Fibroblast of gingiva (primary cell): ENCODE results near the gene NT5C.
A peak's percentile ranks its signal among the peaks of the same experiment; 100 is the strongest.
"Not testable (repeated sequence)": the region's sequence is repeated elsewhere in the genome, so short reads cannot be mapped to it uniquely, and the experiment has no call there.

Experiments
- DNase-seq: peaks from one replicate; pipeline ENCODE4 v3.0.0-alpha.2; 2011; ENCODE audit warnings: low read depth

Gene NT5C

DNA sequence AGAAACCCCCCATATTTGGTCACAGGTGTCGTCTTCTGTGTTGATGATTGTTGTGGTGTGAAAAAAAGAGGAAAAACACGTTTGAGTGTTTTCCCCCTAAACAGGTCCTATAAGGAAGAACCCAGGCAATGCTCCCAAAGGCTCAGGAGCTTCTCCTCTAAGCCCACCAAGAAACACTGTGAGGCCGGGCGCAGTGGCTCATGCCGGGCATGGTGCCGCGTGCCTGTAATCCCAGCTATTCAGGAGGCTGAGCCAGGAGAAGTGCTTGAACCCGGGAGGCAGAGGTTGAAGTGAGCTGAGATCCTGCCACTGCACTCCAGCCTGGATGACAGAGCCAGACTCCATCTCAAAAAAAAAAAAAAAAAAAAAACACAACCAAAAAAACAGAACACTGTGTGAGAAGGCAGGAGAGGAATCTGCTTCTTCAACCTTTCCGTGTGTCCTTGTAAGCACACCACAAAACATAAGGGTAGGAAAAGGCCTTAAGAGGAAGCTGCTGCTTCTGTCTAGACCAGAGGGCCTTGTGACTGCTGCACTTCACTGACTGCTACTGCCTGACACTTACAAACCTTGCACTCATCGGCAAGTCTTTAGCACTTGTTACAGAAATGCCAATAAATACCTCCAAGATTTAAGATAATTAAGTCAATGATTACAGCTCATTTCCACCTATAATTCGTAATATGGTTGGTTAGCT is 13.4 kb upstream of the NT5C start:
- no peak for DNase-seq

GRCh38 chr17:75142236-75142971 is 10.9 kb upstream of the NT5C start:
- DNase-seq = no peak

DNA sequence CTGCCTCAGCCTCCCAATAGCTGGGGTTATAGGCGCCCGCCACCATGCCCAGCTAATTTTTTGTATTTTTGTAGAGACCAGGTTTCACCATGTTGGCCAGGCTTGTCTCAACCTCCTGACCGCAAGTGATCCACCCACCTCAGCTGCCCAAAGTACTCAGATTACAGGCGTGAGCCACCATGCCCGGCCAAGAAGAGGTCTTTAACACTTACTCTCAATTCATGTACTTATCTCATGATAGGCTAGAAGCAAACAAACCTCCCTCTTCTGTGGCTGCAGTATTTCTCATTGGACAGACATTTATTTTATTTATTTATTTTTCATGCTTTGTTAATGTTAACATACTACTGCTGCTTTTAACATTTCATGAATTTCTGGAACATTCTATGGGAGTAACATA is 7.0 kb upstream of the NT5C start:
- no peak for DNase-seq

- DNase-seq = not testable (repeated sequence)
Observed at GRCh38 chr17:75137762-75138161, 6.2 kb upstream of the NT5C start.

DNA sequence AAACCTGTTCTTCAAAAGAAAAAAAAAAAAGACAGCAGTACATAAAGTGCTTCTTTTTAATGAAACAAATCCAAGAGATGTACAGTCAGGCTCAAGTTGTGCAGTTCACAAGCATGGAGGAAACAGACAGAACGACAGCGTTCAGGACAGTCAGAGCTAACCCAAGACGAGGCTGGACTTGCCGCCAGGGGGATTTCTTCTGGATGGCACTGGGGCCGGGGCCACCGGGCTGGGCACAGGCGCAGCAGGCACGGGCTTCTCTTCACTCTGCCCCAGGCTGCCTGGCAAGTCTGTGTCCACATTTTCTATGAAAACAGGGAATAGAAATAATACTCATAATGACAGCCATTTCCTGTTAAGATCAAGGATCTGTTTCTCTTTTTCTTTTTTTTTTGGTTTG is 4.4 kb upstream of the NT5C start:
- no peak for DNase-seq

- DNase-seq = no peak
Observed at GRCh38 chr17:75135452-75135851, 3.9 kb upstream of the NT5C start.

DNA sequence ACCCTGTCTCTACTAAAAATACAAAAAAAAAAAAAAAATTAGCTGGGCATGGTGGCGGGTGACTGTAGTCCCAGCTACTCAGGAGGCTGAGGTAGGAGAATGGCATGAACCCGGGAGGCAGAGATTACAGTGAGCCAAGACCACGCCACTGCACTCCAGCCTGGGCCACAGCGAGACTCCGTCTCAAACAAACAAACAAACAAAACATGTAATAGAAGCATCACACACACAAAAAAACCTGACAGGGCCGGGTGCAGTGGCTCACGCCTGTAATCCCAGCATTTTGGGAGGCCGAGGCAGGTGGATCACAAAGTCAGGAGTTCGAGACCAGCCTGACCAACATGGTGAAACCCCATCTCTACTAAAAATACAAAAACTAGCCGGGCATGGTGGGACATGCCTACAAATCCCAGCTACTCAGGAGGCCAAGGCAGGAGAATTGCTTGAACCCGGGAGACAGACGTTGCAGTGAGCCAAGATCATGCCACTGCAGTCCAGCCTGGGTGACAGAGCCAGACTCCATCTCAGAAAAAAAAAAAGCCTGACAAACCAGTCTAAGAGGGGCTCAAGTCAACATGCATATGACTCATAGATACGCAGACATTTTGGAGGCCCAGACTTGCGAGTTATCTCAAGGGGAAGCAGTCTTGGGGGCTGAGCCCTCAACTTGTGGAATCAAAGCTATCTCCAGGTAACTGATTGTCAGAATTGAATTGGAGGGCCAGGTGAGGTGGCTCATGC is 2.2 kb upstream of the NT5C start:
- DNase-seq = not testable (repeated sequence)

GRCh38 chr17:75133001-75133400 is 1.5 kb upstream of the NT5C start:
- DNase-seq = no peak

DNA sequence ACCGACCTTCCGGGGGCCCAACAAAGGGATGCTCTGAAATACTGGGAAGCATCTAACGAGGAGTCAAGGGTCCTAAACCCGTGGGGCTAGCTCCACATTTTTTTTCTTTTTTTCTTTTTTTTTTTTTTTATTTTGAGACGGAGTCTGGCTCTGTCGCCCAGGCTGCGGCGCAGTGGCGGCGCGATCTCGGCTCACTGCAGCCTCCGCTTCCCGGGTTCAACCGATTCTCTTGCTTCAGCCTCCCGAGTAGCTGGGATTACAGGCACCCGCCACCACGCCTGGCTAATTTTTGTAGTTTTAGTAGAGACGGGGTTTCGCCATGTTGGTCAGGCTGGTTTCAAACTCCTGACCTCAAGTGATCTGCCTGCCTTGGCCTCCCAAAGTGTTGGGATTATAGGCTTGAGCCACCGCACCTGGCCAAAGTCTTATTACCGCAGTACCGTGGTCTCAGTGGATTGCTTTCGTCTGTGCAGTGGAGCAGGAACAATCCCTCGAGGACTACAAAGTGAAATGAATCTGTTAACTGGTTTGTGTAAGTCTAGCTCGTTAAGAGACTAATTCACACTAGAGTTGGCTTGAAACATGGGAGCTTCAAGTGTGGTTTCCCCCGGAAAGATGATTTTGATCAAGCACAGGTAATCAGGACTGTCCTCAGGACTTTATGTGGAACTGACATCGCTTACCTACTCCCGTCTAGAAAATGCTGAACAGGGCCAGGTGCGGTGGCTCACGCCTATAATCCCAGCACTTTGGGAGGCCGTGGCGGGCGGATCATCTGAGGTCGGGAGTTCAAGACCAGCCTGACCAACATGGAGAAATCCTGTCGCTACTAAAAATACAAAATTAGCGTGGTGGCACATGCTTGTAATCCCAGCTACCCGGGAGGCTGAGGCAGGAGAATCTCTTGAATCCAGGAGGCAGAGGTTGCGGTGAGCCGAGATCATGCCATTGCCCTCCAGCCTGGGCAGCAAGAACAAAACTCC is 767 bp upstream of the NT5C start:
- DNase-seq = not testable (repeated sequence)

DNA sequence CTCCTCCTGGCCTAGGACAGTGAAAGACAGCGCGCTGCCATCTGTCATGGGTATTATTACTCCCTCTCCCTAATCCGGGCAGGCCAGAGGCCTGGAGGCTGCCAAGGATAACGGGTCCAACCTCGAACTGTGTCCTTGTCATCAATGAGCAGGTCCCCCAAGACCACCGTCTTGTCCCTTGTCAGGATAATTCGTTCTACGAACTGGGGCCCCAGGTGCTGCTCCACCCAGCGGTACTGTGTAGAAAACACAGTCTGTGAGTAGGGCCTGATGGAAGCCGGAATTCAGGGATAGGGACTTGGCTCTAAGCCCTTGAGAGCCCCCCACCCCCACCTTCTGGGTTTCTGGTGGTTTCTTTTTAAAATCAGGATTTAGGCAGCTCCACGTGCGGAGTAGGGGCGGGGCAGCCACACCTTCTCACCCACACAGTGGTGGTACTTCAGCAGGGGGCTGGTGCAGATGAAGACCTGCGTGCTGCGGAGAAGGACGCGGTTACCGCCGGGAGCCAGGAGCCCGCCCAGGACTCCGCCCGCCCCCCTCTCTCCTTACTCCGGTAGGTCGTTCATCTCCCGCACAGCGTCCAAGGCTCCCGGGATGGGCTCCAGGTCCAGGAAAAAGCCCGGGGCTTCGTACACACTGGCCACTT is 787 bp downstream of the NT5C start:
- peak; percentile 20 for DNase-seq

DNA sequence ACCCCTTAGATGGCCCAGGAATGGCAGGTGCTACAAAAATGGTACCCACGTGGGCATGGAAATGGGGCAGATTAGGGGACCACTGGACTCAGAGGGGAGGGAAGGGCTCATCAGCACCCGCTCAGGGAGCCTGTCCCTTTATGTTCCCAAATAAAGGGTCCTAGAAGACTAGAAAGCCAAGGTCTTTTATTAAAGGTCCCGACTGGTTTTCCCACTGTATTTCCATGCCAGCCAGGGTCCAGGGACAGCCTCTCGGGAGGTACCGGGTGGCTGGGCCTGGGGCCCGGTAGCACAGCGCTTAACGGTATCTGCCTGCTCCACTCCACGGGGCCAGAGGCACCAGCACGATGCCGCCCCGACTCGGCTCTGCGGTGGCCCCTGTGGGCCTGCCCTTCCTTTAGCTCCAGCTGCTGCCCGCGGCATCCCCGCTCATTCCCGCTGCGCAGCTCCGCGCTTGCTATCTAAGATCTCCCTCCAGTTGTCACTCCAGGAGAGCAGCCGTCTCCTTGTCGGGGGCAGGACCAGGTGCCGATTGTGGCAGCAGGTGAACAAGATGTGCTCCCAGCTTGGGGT is 1.4 kb downstream of the NT5C start:
- no peak for DNase-seq

- DNase-seq = no peak
Observed at GRCh38 chr17:75129576-75129975, 2.0 kb downstream of the NT5C start.

GRCh38 chr17:75128694-75129505 is 2.6 kb downstream of the NT5C start:
- no peak for DNase-seq

DNA sequence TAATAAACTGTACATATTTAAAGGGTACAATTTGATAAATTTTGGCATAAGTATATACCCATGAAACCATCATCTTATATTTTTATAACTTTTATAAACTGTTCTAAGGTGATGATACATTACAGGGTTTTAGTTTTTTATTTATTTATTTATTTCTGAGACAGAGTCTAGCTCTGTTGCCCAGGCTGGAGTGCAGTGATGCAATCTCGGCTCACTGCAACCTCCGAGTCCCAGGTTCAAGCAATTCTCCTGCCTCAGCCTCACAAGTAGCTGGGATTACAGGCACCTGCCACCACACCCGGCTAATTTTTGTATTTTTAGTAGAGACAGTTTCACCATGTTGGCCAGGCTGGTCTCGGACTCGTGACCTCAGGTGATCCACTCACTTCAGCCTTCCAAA is 3.6 kb downstream of the NT5C start:
- not testable (repeated sequence) for DNase-seq

DNA sequence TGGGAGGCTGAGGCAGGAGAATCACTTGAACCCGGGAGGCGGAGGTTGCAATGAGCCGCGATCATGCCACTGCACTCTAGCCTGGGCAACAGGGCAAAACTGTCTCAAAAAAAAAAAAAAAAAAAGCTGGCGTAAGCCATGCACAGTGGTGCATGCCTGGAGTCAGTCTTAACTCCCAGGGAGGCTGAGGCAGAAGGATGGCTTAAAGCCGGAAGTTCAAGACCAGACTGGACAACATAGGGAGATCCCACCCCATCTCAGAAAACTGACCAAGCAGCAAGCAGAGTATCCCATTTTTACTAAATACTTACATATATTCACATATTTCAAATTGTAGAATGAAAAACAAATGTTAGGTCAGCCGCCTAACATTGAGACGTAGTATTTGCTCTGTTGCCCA is 4.6 kb downstream of the NT5C start:
- no peak for DNase-seq

- no peak for DNase-seq
Observed at GRCh38 chr17:75125984-75126383, 5.6 kb downstream of the NT5C start.

DNA sequence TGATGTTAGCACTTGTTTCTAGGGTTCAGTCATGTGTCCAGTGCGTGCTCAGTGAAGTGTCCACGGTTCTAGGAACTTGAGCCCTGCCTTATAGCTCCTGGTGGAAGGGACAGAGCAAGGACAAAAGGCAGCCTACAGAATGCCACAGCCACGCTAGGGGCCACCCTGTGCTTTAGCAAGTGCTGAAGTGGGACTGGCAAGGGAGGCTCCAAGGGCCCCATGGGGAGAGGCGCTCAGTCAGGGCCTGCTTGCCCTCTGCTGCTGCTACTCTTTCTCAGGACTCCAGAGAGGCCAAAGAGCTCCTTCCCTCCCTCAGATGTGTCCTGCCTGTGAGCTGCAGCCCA is 6.8 kb downstream of the NT5C start:
- no peak for DNase-seq

- DNase-seq = no peak
Observed at GRCh38 chr17:75124041-75124818, 7.3 kb downstream of the NT5C start.

- no peak for DNase-seq
Observed at GRCh38 chr17:75118307-75118706, 13.2 kb downstream of the NT5C start.
